Measurements from ENCODE around the gene GRIK1. TPM values are rescaled to one million over a fixed set of nuclear protein-coding genes. Genes with fewer than 3 reads are reported as not detected.

The GRIK1 gene
- total and polyA plus RNA-seq, 4 donors, result not detected

DNA sequence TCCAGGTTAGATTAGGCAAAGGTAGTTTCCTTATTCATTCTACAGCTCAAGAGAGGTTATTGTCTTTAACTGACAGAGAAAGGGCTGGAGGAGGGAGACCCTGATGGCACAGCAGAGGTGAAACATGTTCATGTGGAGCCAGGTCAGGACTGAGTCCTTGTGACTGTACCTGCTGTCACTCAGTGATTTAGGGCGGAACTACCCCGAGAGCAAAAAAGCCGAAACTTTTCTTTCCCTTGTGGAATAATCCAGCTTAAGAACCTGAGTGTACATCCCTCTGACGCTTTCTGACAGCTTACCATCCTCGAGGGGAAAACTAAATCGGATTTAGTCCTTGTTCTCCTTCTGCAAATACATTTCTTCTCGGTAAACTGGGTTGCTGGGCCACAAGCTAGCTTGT, 367.8 kb downstream of the GRIK1 start:
- intact Hi-C loops (cut with DNase I), result no loop called here
- ATAC-seq (ENCODE audit: low FRiP score), result no peak
- WGBS, 2 donors, result 83 to 87% methylated on average over 7 of the region's 7 CpGs

GRCh38 chr21:29568020-29568697, 371.6 kb downstream of the GRIK1 start:
- DNase-seq (no peak), ATAC-seq (ENCODE audit: low FRiP score) (peak; percentile 33)
- no peak overlapping the region for H3K4me3 ChIP-seq (ENCODE audit: low read length in 2 of 2)
- H3K27me3 ChIP-seq (ENCODE audit: control insufficient read depth in 1 of 2, insufficient read depth in 2 of 2, low read length in 1 of 2), result no peaks in the 10 kb centered on the region
- no peaks in the 10 kb centered on the region for H3K4me1 ChIP-seq (ENCODE audit: control insufficient read depth in 1 of 2, insufficient read depth in 2 of 2, low read length in 2 of 2)
- WGBS, 2 donors, result 73 to 80% methylated on average over 1 of the region's 1 CpG
- no peaks in the 10 kb centered on the region for H3K36me3 ChIP-seq (ENCODE audit: control insufficient read depth in 1 of 2, insufficient read depth in 2 of 2, low read length in 1 of 2)
- intact Hi-C loops (cut with DNase I), result no loop called here
- no peak overlapping the region for H3K27ac ChIP-seq (ENCODE audit: low read depth in 1 of 2, low read length in 2 of 2)
- H3K9me3 ChIP-seq (ENCODE audit: control insufficient read depth, low read length), result no peaks in the 10 kb centered on the region

More for the DNA sequence above, 367.8 kb downstream of the GRIK1 start:
- no peak overlapping the region for H3K27ac ChIP-seq (ENCODE audit: low read depth in 1 of 2, low read length in 2 of 2)
- no peaks in the 10 kb centered on the region for H3K4me1 ChIP-seq (ENCODE audit: control insufficient read depth in 1 of 2, insufficient read depth in 2 of 2, low read length in 2 of 2)
- no peak overlapping the region for H3K4me3 ChIP-seq (ENCODE audit: low read length in 2 of 2)
- H3K9me3 ChIP-seq (ENCODE audit: control insufficient read depth, low read length), result no peaks in the 10 kb centered on the region
- DNase-seq, result no peak
- no peaks in the 10 kb centered on the region for H3K36me3 ChIP-seq (ENCODE audit: control insufficient read depth in 1 of 2, insufficient read depth in 2 of 2, low read length in 1 of 2)
- H3K27me3 ChIP-seq (ENCODE audit: control insufficient read depth in 1 of 2, insufficient read depth in 2 of 2, low read length in 1 of 2), result no peaks in the 10 kb centered on the region

- no peak for DNase-seq
- H3K27me3 ChIP-seq (ENCODE audit: control insufficient read depth in 1 of 2, insufficient read depth in 2 of 2, low read length in 1 of 2), result no peaks in the 10 kb centered on the region
- H3K4me1 ChIP-seq (ENCODE audit: control insufficient read depth in 1 of 2, insufficient read depth in 2 of 2, low read length in 2 of 2), result no peaks in the 10 kb centered on the region
- WGBS, 2 donors, result 97 to 100% methylated on average over 1 of the region's 1 CpG
- ATAC-seq (ENCODE audit: low FRiP score), result no peak
- H3K9me3 ChIP-seq (ENCODE audit: control insufficient read depth, low read length), result no peaks in the 10 kb centered on the region
- H3K36me3 ChIP-seq (ENCODE audit: control insufficient read depth in 1 of 2, insufficient read depth in 2 of 2, low read length in 1 of 2), result peaks cover 0 to 3% of the 10 kb centered on the region in 2 donors
- intact Hi-C loops (cut with DNase I), result no loop called here
- H3K4me3 ChIP-seq (ENCODE audit: low read length in 2 of 2), result no peak overlapping the region
- no peak overlapping the region for H3K27ac ChIP-seq (ENCODE audit: low read depth in 1 of 2, low read length in 2 of 2)
Measured at GRCh38 chr21:29557931-29558725, 381.7 kb downstream of the GRIK1 start.

DNA sequence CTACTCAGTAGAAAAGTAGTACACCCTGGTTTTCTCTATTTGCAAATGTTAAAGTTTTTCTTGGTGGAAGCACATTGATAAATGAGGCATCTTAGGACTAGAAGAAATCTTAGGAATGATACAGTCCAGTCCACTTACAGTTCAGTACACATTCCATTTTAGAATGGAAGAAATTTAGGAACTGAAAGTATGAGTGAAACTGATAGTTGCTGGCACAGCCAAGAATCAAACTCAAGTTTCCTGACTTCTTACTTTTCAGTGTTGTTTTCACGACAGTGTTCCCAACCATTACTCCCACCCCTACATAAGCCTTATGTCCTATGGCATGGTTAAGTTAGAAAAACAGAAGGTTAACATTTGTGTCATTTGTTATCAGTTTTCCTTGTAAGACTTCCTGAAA, 382.6 kb downstream of the GRIK1 start:
- WGBS, 2 donors, result 53 to 59% methylated on average over 1 of the region's 1 CpG
- Histone ChIP-seq H3K36me3 (ENCODE audit: control insufficient read depth in 1 of 2, insufficient read depth in 2 of 2, low read length in 1 of 2) (peaks cover 0 to 3% of the 10 kb centered on the region in 2 donors), H3K4me3 (ENCODE audit: low read length in 2 of 2) (no peak overlapping the region), H3K9me3 (ENCODE audit: control insufficient read depth, low read length) (no peaks in the 10 kb centered on the region), H3K4me1 (ENCODE audit: control insufficient read depth in 1 of 2, insufficient read depth in 2 of 2, low read length in 2 of 2) (no peaks in the 10 kb centered on the region), H3K27ac (ENCODE audit: low read depth in 1 of 2, low read length in 2 of 2) (no peak overlapping the region), H3K27me3 (ENCODE audit: control insufficient read depth in 1 of 2, insufficient read depth in 2 of 2, low read length in 1 of 2) (no peaks in the 10 kb centered on the region)
- intact Hi-C loops (cut with DNase I), result no loop called here
- DNase-seq, result no peak
- ATAC-seq (ENCODE audit: low FRiP score), result no peak

GRCh38 chr21:29555601-29556000, 384.2 kb downstream of the GRIK1 start:
- intact Hi-C loops (cut with DNase I), result no loop called here

DNA sequence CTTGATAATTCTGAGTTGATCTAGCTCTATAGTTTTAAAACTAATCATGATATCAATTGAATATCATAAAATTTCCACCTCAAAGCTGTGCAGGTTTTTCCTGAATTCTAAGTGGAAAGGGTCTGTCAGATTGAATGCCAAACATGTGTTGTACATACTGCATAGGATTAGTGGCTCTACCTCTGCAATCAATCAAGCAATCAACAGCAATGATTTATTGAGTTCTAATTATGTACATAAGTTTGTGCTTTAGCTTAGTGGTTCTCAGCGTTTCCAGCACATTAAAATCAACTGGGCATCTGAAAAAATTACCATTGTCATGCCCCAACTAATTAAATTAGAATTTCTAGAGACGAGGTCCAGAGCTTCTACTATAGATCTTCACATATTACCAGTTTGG, 389.6 kb downstream of the GRIK1 start:
- ATAC-seq (ENCODE audit: low FRiP score), result no peak
- Histone ChIP-seq H3K9me3 (ENCODE audit: control insufficient read depth, low read length) (no peaks in the 10 kb centered on the region), H3K4me1 (ENCODE audit: control insufficient read depth in 1 of 2, insufficient read depth in 2 of 2, low read length in 2 of 2) (no peaks in the 10 kb centered on the region), H3K4me3 (ENCODE audit: low read length in 2 of 2) (no peak overlapping the region), H3K27ac (ENCODE audit: low read depth in 1 of 2, low read length in 2 of 2) (no peak overlapping the region), H3K27me3 (ENCODE audit: control insufficient read depth in 1 of 2, insufficient read depth in 2 of 2, low read length in 1 of 2) (no peaks in the 10 kb centered on the region), H3K36me3 (ENCODE audit: control insufficient read depth in 1 of 2, insufficient read depth in 2 of 2, low read length in 1 of 2) (no peaks in the 10 kb centered on the region)
- intact Hi-C loops (cut with DNase I), result no loop called here
- WGBS, 2 donors, result 66 to 78% methylated on average over 2 of the region's 2 CpGs
- no peak for DNase-seq

More at GRCh38 chr21:29555601-29556000, 384.2 kb downstream of the GRIK1 start:
- H3K9me3 ChIP-seq (ENCODE audit: control insufficient read depth, low read length), result no peaks in the 10 kb centered on the region
- no peaks in the 10 kb centered on the region for H3K27me3 ChIP-seq (ENCODE audit: control insufficient read depth in 1 of 2, insufficient read depth in 2 of 2, low read length in 1 of 2)
- ATAC-seq (ENCODE audit: low FRiP score) (no peak), DNase-seq (no peak)
- no peak overlapping the region for H3K4me3 ChIP-seq (ENCODE audit: low read length in 2 of 2)
- 21 to 27% methylated on average over 2 of the region's 2 CpGs for WGBS, 2 donors
- H3K36me3 ChIP-seq (ENCODE audit: control insufficient read depth in 1 of 2, insufficient read depth in 2 of 2, low read length in 1 of 2), result no peaks in the 10 kb centered on the region
- no peak overlapping the region for H3K27ac ChIP-seq (ENCODE audit: low read depth in 1 of 2, low read length in 2 of 2)
- no peaks in the 10 kb centered on the region for H3K4me1 ChIP-seq (ENCODE audit: control insufficient read depth in 1 of 2, insufficient read depth in 2 of 2, low read length in 2 of 2)

DNA sequence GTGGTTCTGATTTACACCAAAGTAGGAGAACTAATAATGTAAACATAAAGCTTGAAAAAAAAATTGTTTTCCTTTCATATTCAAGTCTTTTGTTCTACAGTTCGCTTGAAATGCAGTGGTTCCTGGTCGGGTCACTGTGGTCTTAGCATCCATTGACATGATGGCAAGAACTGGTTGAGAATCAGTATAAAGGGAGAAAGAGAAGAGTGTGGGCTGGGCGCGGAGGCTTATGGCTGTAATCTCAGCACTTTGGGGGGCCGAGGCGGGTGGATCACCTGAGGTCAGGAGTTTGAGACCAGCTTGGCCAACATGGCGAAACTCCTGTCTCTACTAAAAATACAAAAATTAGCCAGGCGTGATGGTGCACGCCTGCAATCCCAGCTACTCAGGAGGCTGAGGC, 390.2 kb downstream of the GRIK1 start:
- Histone ChIP-seq H3K27me3 (ENCODE audit: control insufficient read depth in 1 of 2, insufficient read depth in 2 of 2, low read length in 1 of 2) (no peaks in the 10 kb centered on the region), H3K36me3 (ENCODE audit: control insufficient read depth in 1 of 2, insufficient read depth in 2 of 2, low read length in 1 of 2) (no peaks in the 10 kb centered on the region), H3K4me1 (ENCODE audit: control insufficient read depth in 1 of 2, insufficient read depth in 2 of 2, low read length in 2 of 2) (no peaks in the 10 kb centered on the region), H3K4me3 (ENCODE audit: low read length in 2 of 2) (no peak overlapping the region), H3K27ac (ENCODE audit: low read depth in 1 of 2, low read length in 2 of 2) (no peak overlapping the region), H3K9me3 (ENCODE audit: control insufficient read depth, low read length) (no peaks in the 10 kb centered on the region)
- intact Hi-C loops (cut with DNase I), result no loop called here
- ATAC-seq (ENCODE audit: low FRiP score), result no peak
- DNase-seq, result no peak
- 93 to 95% methylated on average over 9 of the region's 9 CpGs for WGBS, 2 donors

- no peak overlapping the region for H3K27ac ChIP-seq (ENCODE audit: low read depth in 1 of 2, low read length in 2 of 2)
- H3K4me3 ChIP-seq (ENCODE audit: low read length in 2 of 2), result no peak overlapping the region
- intact Hi-C loops (cut with DNase I), result no loop called here
- 97 to 98% methylated on average over 1 of the region's 1 CpG for WGBS, 2 donors
- H3K27me3 ChIP-seq (ENCODE audit: control insufficient read depth in 1 of 2, insufficient read depth in 2 of 2, low read length in 1 of 2), result no peaks in the 10 kb centered on the region
- DNase-seq (no peak), ATAC-seq (ENCODE audit: low FRiP score) (no peak)
- H3K9me3 ChIP-seq (ENCODE audit: control insufficient read depth, low read length), result no peaks in the 10 kb centered on the region
- no peaks in the 10 kb centered on the region for H3K4me1 ChIP-seq (ENCODE audit: control insufficient read depth in 1 of 2, insufficient read depth in 2 of 2, low read length in 2 of 2)
- no peaks in the 10 kb centered on the region for H3K36me3 ChIP-seq (ENCODE audit: control insufficient read depth in 1 of 2, insufficient read depth in 2 of 2, low read length in 1 of 2)
Measured at GRCh38 chr21:29547998-29548397, 391.8 kb downstream of the GRIK1 start.

- Histone ChIP-seq H3K36me3 (ENCODE audit: control insufficient read depth in 1 of 2, insufficient read depth in 2 of 2, low read length in 1 of 2) (no peaks in the 10 kb centered on the region), H3K4me1 (ENCODE audit: control insufficient read depth in 1 of 2, insufficient read depth in 2 of 2, low read length in 2 of 2) (no peaks in the 10 kb centered on the region), H3K9me3 (ENCODE audit: control insufficient read depth, low read length) (no peaks in the 10 kb centered on the region), H3K4me3 (ENCODE audit: low read length in 2 of 2) (no peak overlapping the region), H3K27ac (ENCODE audit: low read depth in 1 of 2, low read length in 2 of 2) (no peak overlapping the region), H3K27me3 (ENCODE audit: control insufficient read depth in 1 of 2, insufficient read depth in 2 of 2, low read length in 1 of 2) (no peaks in the 10 kb centered on the region)
- DNase-seq, result no peak
- no peak for ATAC-seq (ENCODE audit: low FRiP score)
- 89 to 95% methylated on average over 3 of the region's 3 CpGs for WGBS, 2 donors
- intact Hi-C loops (cut with DNase I), result no loop called here
Measured at GRCh38 chr21:29546071-29546470, 393.7 kb downstream of the GRIK1 start.
